A549 (cell line): ENCODE results near the gene LIAS.
"Not testable (repeated sequence)": the region's sequence is repeated elsewhere in the genome, so short reads cannot be mapped to it uniquely, and the experiment has no call there.

Experiments
- BCL3 ChIP-seq: fragments of >200 bp; sonication (Bioruptor Twin); formaldehyde crosslinking; IDR thresholded peaks from 3 replicates; pipeline ENCODE4 v1.6.1; 2016
- GATA3 ChIP-seq: IDR thresholded peaks from 2 replicates; pipeline ENCODE4 v1.6.1; 2012; ENCODE audit warnings: borderline replicate concordance
- JUNB ChIP-seq: fragments of >200 bp; sonication (Bioruptor Twin); formaldehyde crosslinking; IDR thresholded peaks from 2 replicates; pipeline ENCODE4 v1.6.1; 2016
- MAZ ChIP-seq: fragments of 150-350 bp; IDR thresholded peaks from 2 replicates; pipeline ENCODE4 v1.6.1; 2014; ENCODE audit warnings: antibody characterized with exemption, low read depth, low read length, borderline replicate concordance
- POLR2A ChIP-seq: IDR thresholded peaks from 2 replicates; pipeline ENCODE4 v1.6.1; 2012; ENCODE audit warnings: mild to moderate bottlenecking, low read length
- RARB ChIP-seq: fragments of 250-450 bp; sonication (Bioruptor Pico); IDR thresholded peaks from 2 replicates; pipeline ENCODE4 v1.8.0; 2021; ENCODE audit warnings: mild to moderate bottlenecking, moderate library complexity
- ZSCAN20 ChIP-seq: fragments of 250-450 bp; sonication (Bioruptor Pico); IDR thresholded peaks from 2 replicates; pipeline ENCODE4 v1.8.0; 2022; ENCODE audit warnings: mild to moderate bottlenecking, moderate library complexity

- not testable (repeated sequence) for TF ChIP-seq POLR2A; JUNB; RARB (CRISPR knock-in tag); ZSCAN20; MAZ; BCL3; GATA3
Observed at GRCh38 chr4:39425297-39425696, 33.6 kb upstream of the LIAS start.
